ENCODE results near the gene VWA3A. TPM values are rescaled to one million over a fixed set of nuclear protein-coding genes. Genes with fewer than 3 reads are reported as not detected.

VWA3A gene
- total RNA-seq, 1 experiment from 2014 or later, result not detected

- H3K27me3 ChIP-seq (ENCODE audit: low read length), result no peaks in the 10 kb centered on the region
- DNase-seq, result peak; percentile 88
Measured at GRCh38 chr16:22077700-22078313, 14.5 kb upstream of the VWA3A start.

GRCh38 chr16:22078656-22079055, 13.7 kb upstream of the VWA3A start:
- H3K4me2 ChIP-seq (ENCODE audit: low read depth, low read length, poor library complexity, severe bottlenecking), result no peak overlapping the region

More at GRCh38 chr16:22077700-22078313, 14.5 kb upstream of the VWA3A start:
- H3K79me2 ChIP-seq (ENCODE audit: low read length), result no peaks in the 10 kb centered on the region
- H3K4me1 ChIP-seq (ENCODE audit: low read length), result peaks cover 14% of the 10 kb centered on the region
- H3K36me3 ChIP-seq (ENCODE audit: insufficient read depth, low read length), result no peaks in the 10 kb centered on the region
- H2AFZ ChIP-seq (ENCODE audit: low read length), result no peak overlapping the region
- no peak overlapping the region for H3K4me2 ChIP-seq (ENCODE audit: low read depth, low read length, poor library complexity, severe bottlenecking)
- H3K27ac ChIP-seq (ENCODE audit: low read length), result no peak overlapping the region
- no peak overlapping the region for H3K9ac ChIP-seq (ENCODE audit: low read length)
- no peaks in the 10 kb centered on the region for H3K9me2 ChIP-seq (replicated peaks; ENCODE audit: insufficient read depth, low read length)
- H3K9me3 ChIP-seq (ENCODE audit: low read length), result no peaks in the 10 kb centered on the region
- H4K20me1 ChIP-seq (ENCODE audit: insufficient read depth, low read depth, low read length), result no peaks in the 10 kb centered on the region
- H3K4me3 ChIP-seq (ENCODE audit: low read length), result no peak overlapping the region

GRCh38 chr16:22081050-22081449, 11.3 kb upstream of the VWA3A start:
- Histone ChIP-seq H4K20me1 (ENCODE audit: insufficient read depth, low read depth, low read length) (no peaks in the 10 kb centered on the region), H3K27ac (ENCODE audit: low read length) (no peak overlapping the region), H3K79me2 (ENCODE audit: low read length) (no peaks in the 10 kb centered on the region), H3K4me3 (ENCODE audit: low read length) (no peak overlapping the region), H3K9me2 (replicated peaks; ENCODE audit: insufficient read depth, low read length) (no peaks in the 10 kb centered on the region), H2AFZ (ENCODE audit: low read length) (no peak overlapping the region), H3K9ac (ENCODE audit: low read length) (no peak overlapping the region), H3K36me3 (ENCODE audit: insufficient read depth, low read length) (no peaks in the 10 kb centered on the region), H3K4me2 (ENCODE audit: low read depth, low read length, poor library complexity, severe bottlenecking) (no peak overlapping the region), H3K27me3 (ENCODE audit: low read length) (no peaks in the 10 kb centered on the region), H3K9me3 (ENCODE audit: low read length) (no peaks in the 10 kb centered on the region), H3K4me1 (ENCODE audit: low read length) (peaks cover 21% of the 10 kb centered on the region)
- no peak for DNase-seq

More at GRCh38 chr16:22078656-22079055, 13.7 kb upstream of the VWA3A start:
- Histone ChIP-seq H3K79me2 (ENCODE audit: low read length) (no peaks in the 10 kb centered on the region), H3K4me3 (ENCODE audit: low read length) (no peak overlapping the region), H3K27ac (ENCODE audit: low read length) (no peak overlapping the region), H3K4me1 (ENCODE audit: low read length) (peaks cover 14% of the 10 kb centered on the region), H3K9ac (ENCODE audit: low read length) (no peak overlapping the region), H3K9me2 (replicated peaks; ENCODE audit: insufficient read depth, low read length) (no peaks in the 10 kb centered on the region), H3K27me3 (ENCODE audit: low read length) (no peaks in the 10 kb centered on the region), H2AFZ (ENCODE audit: low read length) (no peak overlapping the region), H3K9me3 (ENCODE audit: low read length) (no peaks in the 10 kb centered on the region), H4K20me1 (ENCODE audit: insufficient read depth, low read depth, low read length) (no peaks in the 10 kb centered on the region), H3K36me3 (ENCODE audit: insufficient read depth, low read length) (no peaks in the 10 kb centered on the region)
- DNase-seq, result no peak

- no peaks in the 10 kb centered on the region for H3K27me3 ChIP-seq (ENCODE audit: low read length)
- no peaks in the 10 kb centered on the region for H3K79me2 ChIP-seq (ENCODE audit: low read length)
- H2AFZ ChIP-seq (ENCODE audit: low read length), result no peak overlapping the region
- no peak overlapping the region for H3K27ac ChIP-seq (ENCODE audit: low read length)
- no peaks in the 10 kb centered on the region for H3K9me3 ChIP-seq (ENCODE audit: low read length)
- H3K9me2 ChIP-seq (replicated peaks; ENCODE audit: insufficient read depth, low read length), result no peaks in the 10 kb centered on the region
- H3K4me2 ChIP-seq (ENCODE audit: low read depth, low read length, poor library complexity, severe bottlenecking), result no peak overlapping the region
- no peaks in the 10 kb centered on the region for H4K20me1 ChIP-seq (ENCODE audit: insufficient read depth, low read depth, low read length)
- DNase-seq, result no peak
- H3K4me1 ChIP-seq (ENCODE audit: low read length), result peaks cover 8% of the 10 kb centered on the region
- no peaks in the 10 kb centered on the region for H3K36me3 ChIP-seq (ENCODE audit: insufficient read depth, low read length)
- H3K4me3 ChIP-seq (ENCODE audit: low read length), result no peak overlapping the region
- no peak overlapping the region for H3K9ac ChIP-seq (ENCODE audit: low read length)
Measured at GRCh38 chr16:22086440-22086839, 5.9 kb upstream of the VWA3A start.

- no peak overlapping the region for H3K4me3 ChIP-seq (ENCODE audit: low read length)
- H3K4me1 ChIP-seq (ENCODE audit: low read length), result peaks cover 8% of the 10 kb centered on the region
- H3K9ac ChIP-seq (ENCODE audit: low read length), result no peak overlapping the region
- no peaks in the 10 kb centered on the region for H3K27me3 ChIP-seq (ENCODE audit: low read length)
- H3K79me2 ChIP-seq (ENCODE audit: low read length), result no peaks in the 10 kb centered on the region
- H3K27ac ChIP-seq (ENCODE audit: low read length), result no peak overlapping the region
- no peaks in the 10 kb centered on the region for H4K20me1 ChIP-seq (ENCODE audit: insufficient read depth, low read depth, low read length)
- H3K9me2 ChIP-seq (replicated peaks; ENCODE audit: insufficient read depth, low read length), result no peaks in the 10 kb centered on the region
- DNase-seq, result no peak
- no peaks in the 10 kb centered on the region for H3K36me3 ChIP-seq (ENCODE audit: insufficient read depth, low read length)
- H3K9me3 ChIP-seq (ENCODE audit: low read length), result no peaks in the 10 kb centered on the region
- no peak overlapping the region for H2AFZ ChIP-seq (ENCODE audit: low read length)
- no peak overlapping the region for H3K4me2 ChIP-seq (ENCODE audit: low read depth, low read length, poor library complexity, severe bottlenecking)
Measured at GRCh38 chr16:22088642-22089041, 3.7 kb upstream of the VWA3A start.

DNA sequence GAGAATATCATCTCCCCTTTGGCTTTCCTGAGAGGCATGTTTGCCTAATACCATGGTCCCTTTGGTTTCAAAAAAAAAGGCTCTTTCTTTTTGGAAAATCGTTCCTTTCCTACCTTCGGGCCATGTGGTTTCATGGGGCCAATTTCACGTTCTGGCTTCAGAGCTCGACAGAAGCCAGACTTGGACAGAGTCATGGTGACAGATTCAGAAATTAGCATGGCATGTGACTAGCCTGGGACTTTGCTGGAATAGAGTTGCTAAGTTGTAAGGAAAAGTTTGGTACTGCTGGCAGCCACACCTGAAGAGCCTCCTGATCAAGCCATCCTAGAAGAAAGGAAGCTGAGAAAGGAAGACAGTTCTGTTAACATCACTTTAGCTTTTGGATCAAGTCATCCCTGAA, 2.4 kb upstream of the VWA3A start:
- H3K9ac ChIP-seq (ENCODE audit: low read length), result no peak overlapping the region
- no peak overlapping the region for H3K27ac ChIP-seq (ENCODE audit: low read length)
- H3K27me3 ChIP-seq (ENCODE audit: low read length), result no peaks in the 10 kb centered on the region
- no peaks in the 10 kb centered on the region for H3K79me2 ChIP-seq (ENCODE audit: low read length)
- no peak for DNase-seq
- no peak overlapping the region for H3K4me2 ChIP-seq (ENCODE audit: low read depth, low read length, poor library complexity, severe bottlenecking)
- H3K4me1 ChIP-seq (ENCODE audit: low read length), result peaks cover 8% of the 10 kb centered on the region
- no peaks in the 10 kb centered on the region for H3K36me3 ChIP-seq (ENCODE audit: insufficient read depth, low read length)
- no peak overlapping the region for H3K4me3 ChIP-seq (ENCODE audit: low read length)
- H2AFZ ChIP-seq (ENCODE audit: low read length), result no peak overlapping the region
- H4K20me1 ChIP-seq (ENCODE audit: insufficient read depth, low read depth, low read length), result no peaks in the 10 kb centered on the region
- no peaks in the 10 kb centered on the region for H3K9me3 ChIP-seq (ENCODE audit: low read length)
- no peaks in the 10 kb centered on the region for H3K9me2 ChIP-seq (replicated peaks; ENCODE audit: insufficient read depth, low read length)

GRCh38 chr16:22091721-22092120, 620 bp upstream of the VWA3A start:
- H3K9me2 ChIP-seq (replicated peaks; ENCODE audit: insufficient read depth, low read length), result no peaks in the 10 kb centered on the region
- no peak overlapping the region for H2AFZ ChIP-seq (ENCODE audit: low read length)
- H3K79me2 ChIP-seq (ENCODE audit: low read length), result no peaks in the 10 kb centered on the region
- no peaks in the 10 kb centered on the region for H3K9me3 ChIP-seq (ENCODE audit: low read length)
- H3K36me3 ChIP-seq (ENCODE audit: insufficient read depth, low read length), result no peaks in the 10 kb centered on the region
- H3K4me2 ChIP-seq (ENCODE audit: low read depth, low read length, poor library complexity, severe bottlenecking), result no peak overlapping the region
- no peak overlapping the region for H3K27ac ChIP-seq (ENCODE audit: low read length)
- H3K4me3 ChIP-seq (ENCODE audit: low read length), result no peak overlapping the region
- H4K20me1 ChIP-seq (ENCODE audit: insufficient read depth, low read depth, low read length), result no peaks in the 10 kb centered on the region
- H3K9ac ChIP-seq (ENCODE audit: low read length), result no peak overlapping the region
- no peak for DNase-seq
- H3K4me1 ChIP-seq (ENCODE audit: low read length), result no peaks in the 10 kb centered on the region
- no peaks in the 10 kb centered on the region for H3K27me3 ChIP-seq (ENCODE audit: low read length)

DNA sequence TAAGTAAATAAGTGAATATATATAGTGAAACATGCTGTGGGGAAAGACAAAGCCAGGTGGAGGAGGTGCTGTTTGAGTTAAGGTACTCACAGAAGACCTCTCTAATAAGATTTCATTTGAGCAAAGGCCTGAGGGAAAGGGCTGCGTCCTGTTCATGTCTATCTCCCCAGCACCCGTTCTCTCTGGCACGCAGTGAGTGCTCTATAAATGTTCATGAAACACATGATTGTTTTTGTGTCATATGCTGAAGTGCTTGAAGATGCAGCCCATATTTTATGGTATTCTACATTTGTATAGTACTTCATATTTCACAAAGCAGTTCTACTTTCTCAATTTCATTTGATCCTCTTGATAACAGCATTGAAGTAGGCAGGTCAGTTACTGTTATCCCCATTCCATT, 990 bp downstream of the VWA3A start:
- Histone ChIP-seq H3K4me2 (ENCODE audit: low read depth, low read length, poor library complexity, severe bottlenecking) (no peak overlapping the region), H3K4me3 (ENCODE audit: low read length) (no peak overlapping the region), H3K79me2 (ENCODE audit: low read length) (no peaks in the 10 kb centered on the region), H3K9ac (ENCODE audit: low read length) (no peak overlapping the region), H4K20me1 (ENCODE audit: insufficient read depth, low read depth, low read length) (no peaks in the 10 kb centered on the region), H3K4me1 (ENCODE audit: low read length) (peaks cover 2% of the 10 kb centered on the region), H3K36me3 (ENCODE audit: insufficient read depth, low read length) (no peaks in the 10 kb centered on the region), H3K9me2 (replicated peaks; ENCODE audit: insufficient read depth, low read length) (no peaks in the 10 kb centered on the region), H3K27me3 (ENCODE audit: low read length) (no peaks in the 10 kb centered on the region), H3K27ac (ENCODE audit: low read length) (no peak overlapping the region), H3K9me3 (ENCODE audit: low read length) (no peaks in the 10 kb centered on the region), H2AFZ (ENCODE audit: low read length) (no peak overlapping the region)
- DNase-seq, result no peak

Measured in Karpas-422 (cell line).